ENCODE measurements around the gene JPH4.

The JPH4 gene

DNA sequence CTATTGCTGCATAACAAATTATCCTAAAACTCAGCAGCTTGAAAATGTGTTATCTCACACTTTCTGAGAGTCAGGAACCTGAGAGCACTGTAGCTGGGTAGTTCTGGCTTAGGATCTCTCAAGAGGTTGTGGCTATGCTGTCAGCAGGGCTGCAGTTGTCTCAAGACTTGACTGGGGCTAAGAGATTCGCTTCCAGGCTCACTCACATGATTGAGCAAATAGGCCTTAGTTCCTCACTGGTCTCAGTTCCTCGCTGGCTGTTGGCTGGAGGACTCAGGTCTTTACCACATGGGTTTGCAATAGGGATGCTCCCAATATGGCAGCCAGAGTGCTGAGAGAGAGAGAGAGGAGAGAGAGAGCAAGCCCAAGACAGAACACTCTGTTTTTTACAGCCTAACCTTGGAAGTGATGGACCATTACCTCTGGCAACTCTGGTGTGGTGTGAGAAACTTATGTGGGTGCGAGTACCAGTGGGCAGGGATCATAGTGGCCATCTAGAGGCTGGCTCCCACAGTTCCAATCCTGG is 41.6 kb upstream of the JPH4 start:
- no peaks in the 10 kb centered on the region for H3K27me3 ChIP-seq (ENCODE audit: control insufficient read depth, insufficient read depth, low read length)
- H3K4me3 ChIP-seq (ENCODE audit: low read depth, low read length), result no peak overlapping the region
- H3K9ac ChIP-seq, result no peak overlapping the region
- no peaks in the 10 kb centered on the region for H3K9me3 ChIP-seq (ENCODE audit: control insufficient read depth, low read length)
- no peaks in the 10 kb centered on the region for H3K4me1 ChIP-seq
- no peak overlapping the region for H3K27ac ChIP-seq
- no peak overlapping the region for H2AFZ ChIP-seq
- H3K36me3 ChIP-seq (ENCODE audit: control insufficient read depth, insufficient read depth, low read length), result no peaks in the 10 kb centered on the region
- TF ChIP-seq, protein P1, sequence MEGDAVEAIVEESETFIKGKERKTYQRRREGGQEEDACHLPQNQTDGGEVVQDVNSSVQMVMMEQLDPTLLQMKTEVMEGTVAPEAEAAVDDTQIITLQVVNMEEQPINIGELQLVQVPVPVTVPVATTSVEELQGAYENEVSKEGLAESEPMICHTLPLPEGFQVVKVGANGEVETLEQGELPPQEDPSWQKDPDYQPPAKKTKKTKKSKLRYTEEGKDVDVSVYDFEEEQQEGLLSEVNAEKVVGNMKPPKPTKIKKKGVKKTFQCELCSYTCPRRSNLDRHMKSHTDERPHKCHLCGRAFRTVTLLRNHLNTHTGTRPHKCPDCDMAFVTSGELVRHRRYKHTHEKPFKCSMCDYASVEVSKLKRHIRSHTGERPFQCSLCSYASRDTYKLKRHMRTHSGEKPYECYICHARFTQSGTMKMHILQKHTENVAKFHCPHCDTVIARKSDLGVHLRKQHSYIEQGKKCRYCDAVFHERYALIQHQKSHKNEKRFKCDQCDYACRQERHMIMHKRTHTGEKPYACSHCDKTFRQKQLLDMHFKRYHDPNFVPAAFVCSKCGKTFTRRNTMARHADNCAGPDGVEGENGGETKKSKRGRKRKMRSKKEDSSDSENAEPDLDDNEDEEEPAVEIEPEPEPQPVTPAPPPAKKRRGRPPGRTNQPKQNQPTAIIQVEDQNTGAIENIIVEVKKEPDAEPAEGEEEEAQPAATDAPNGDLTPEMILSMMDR (IDR thresholded peaks at IDR 0.05), result no peak
- no peak overlapping the region for H3K4me2 ChIP-seq (ENCODE audit: low read length)
- no peaks in the 10 kb centered on the region for H3K79me2 ChIP-seq

DNA sequence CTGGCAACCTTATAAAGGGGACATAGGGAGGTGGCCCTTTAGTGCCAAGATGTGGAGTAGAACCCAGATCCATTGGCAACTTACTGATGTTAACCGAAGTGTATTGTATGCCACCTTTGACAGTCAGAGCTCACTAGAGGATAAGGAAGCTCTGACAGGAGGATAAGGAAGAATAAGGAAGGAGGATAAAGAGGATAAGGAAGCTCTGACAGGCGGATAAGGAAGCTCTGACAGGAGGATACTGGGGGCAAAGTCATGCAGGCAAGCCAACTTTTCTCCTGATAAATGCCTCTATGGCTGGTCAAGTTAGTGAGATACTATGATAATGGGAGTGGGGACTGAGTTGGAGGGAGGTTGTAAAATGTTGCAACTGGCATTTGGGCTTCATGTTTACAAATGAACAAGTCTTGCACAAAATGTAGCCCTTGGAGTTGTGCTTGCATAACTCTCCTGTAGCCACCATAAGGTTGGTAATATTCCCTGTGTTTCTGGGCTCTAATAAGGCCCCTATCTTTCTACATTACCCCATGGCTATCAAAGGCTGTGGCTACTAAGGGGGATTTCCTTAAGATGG is 39.9 kb upstream of the JPH4 start:
- no peak overlapping the region for H3K27ac ChIP-seq
- no peaks in the 10 kb centered on the region for H3K4me1 ChIP-seq
- H2AFZ ChIP-seq, result no peak overlapping the region
- H3K79me2 ChIP-seq, result no peaks in the 10 kb centered on the region
- no peak overlapping the region for H3K4me2 ChIP-seq (ENCODE audit: low read length)
- H3K9me3 ChIP-seq (ENCODE audit: control insufficient read depth, low read length), result no peaks in the 10 kb centered on the region
- no peaks in the 10 kb centered on the region for H3K36me3 ChIP-seq (ENCODE audit: control insufficient read depth, insufficient read depth, low read length)
- no peak overlapping the region for H3K4me3 ChIP-seq (ENCODE audit: low read depth, low read length)
- no peaks in the 10 kb centered on the region for H3K27me3 ChIP-seq (ENCODE audit: control insufficient read depth, insufficient read depth, low read length)
- H3K9ac ChIP-seq, result no peak overlapping the region
- TF ChIP-seq, protein P1 (IDR thresholded peaks at IDR 0.05), result no peak

DNA sequence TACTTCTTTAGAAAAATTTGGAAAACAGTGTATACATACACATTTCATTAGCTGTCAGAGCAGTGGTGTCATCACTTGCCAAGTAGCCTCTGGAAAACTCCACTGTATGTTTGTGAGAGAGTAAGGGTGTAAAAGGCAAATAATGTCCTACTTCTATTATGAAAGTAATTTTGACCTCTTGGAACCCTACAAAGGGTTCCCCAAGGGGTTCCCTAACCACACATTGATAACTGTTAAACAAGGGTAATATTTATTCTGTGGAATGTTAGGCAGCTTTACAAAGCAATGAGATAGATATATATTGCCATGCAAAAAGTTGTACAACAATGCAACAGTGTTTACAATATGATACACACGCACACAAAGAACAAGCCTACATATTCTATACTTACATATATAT is 38.9 kb upstream of the JPH4 start:
- H2AFZ ChIP-seq, result no peak overlapping the region
- H3K4me2 ChIP-seq (ENCODE audit: low read length), result no peak overlapping the region
- H3K27ac ChIP-seq, result no peak overlapping the region
- H3K79me2 ChIP-seq, result no peaks in the 10 kb centered on the region
- TF ChIP-seq, protein P1 (IDR thresholded peaks at IDR 0.05), result no peak
- no peaks in the 10 kb centered on the region for H3K9me3 ChIP-seq (ENCODE audit: control insufficient read depth, low read length)
- no peak overlapping the region for H3K4me3 ChIP-seq (ENCODE audit: low read depth, low read length)
- H3K9ac ChIP-seq, result no peak overlapping the region
- no peaks in the 10 kb centered on the region for H3K27me3 ChIP-seq (ENCODE audit: control insufficient read depth, insufficient read depth, low read length)
- no peaks in the 10 kb centered on the region for H3K36me3 ChIP-seq (ENCODE audit: control insufficient read depth, insufficient read depth, low read length)
- no peaks in the 10 kb centered on the region for H3K4me1 ChIP-seq

DNA sequence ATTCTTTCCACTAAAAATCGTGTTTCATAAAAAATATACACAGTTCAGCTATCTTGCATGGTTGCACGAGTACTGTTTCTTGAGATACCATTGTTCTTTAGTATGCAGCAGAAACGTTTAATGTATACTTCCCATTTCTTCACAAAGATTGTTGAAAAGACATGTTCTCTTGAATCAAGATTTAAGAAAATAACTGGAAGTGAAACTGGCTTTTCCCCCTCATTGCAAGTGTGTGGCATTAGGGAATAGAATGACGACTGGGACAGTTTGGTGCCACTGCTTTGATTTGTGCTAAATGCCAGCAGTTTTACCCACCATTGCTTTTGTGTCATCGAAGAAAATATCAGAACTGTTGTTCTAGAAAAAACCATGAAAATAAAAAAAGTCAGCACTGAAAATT is 37.3 kb upstream of the JPH4 start:
- Histone ChIP-seq H2AFZ (no peak overlapping the region), H3K4me3 (ENCODE audit: low read depth, low read length) (no peak overlapping the region), H3K4me2 (ENCODE audit: low read length) (no peak overlapping the region), H3K27ac (no peak overlapping the region), H3K27me3 (ENCODE audit: control insufficient read depth, insufficient read depth, low read length) (no peaks in the 10 kb centered on the region), H3K79me2 (no peaks in the 10 kb centered on the region), H3K9me3 (ENCODE audit: control insufficient read depth, low read length) (no peaks in the 10 kb centered on the region), H3K9ac (no peak overlapping the region), H3K4me1 (no peaks in the 10 kb centered on the region), H3K36me3 (ENCODE audit: control insufficient read depth, insufficient read depth, low read length) (no peaks in the 10 kb centered on the region)
- TF ChIP-seq, protein P1 (IDR thresholded peaks at IDR 0.05), result no peak

DNA sequence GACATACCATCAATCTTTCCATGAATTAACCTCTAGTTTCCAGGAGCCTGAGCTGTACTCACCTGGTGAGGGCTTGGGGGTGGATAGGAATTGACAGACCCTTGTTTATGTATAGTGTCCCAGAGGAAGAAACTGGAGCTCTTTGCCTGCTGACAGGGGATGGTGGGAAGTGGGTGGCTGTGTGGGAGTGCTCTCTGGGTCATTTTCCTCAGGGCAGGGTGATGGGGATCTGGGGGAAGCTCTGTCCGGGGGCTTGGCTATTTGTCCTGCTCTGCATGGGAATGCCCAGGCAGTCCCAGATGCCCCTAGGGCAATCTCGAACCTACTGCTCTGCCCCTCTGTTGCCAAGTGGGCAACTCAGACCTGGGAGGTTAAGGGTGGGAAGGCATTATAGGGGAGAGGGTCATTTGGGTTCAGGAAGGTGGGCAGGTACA is 35.8 kb upstream of the JPH4 start:
- no peak overlapping the region for H3K4me2 ChIP-seq (ENCODE audit: low read length)
- TF ChIP-seq, protein P1 (IDR thresholded peaks at IDR 0.05), result no peak
- H3K36me3 ChIP-seq (ENCODE audit: control insufficient read depth, insufficient read depth, low read length), result no peaks in the 10 kb centered on the region
- no peaks in the 10 kb centered on the region for H3K9me3 ChIP-seq (ENCODE audit: control insufficient read depth, low read length)
- no peak overlapping the region for H3K27ac ChIP-seq
- no peak overlapping the region for H3K4me3 ChIP-seq (ENCODE audit: low read depth, low read length)
- H3K27me3 ChIP-seq (ENCODE audit: control insufficient read depth, insufficient read depth, low read length), result no peaks in the 10 kb centered on the region
- no peaks in the 10 kb centered on the region for H3K79me2 ChIP-seq
- H3K9ac ChIP-seq, result no peak overlapping the region
- H2AFZ ChIP-seq, result no peak overlapping the region
- H3K4me1 ChIP-seq, result no peaks in the 10 kb centered on the region

Measured in parathyroid adenoma (tissue), 2 donors.